Fibroblast of mammary gland (primary cell): ENCODE data around the gene BECN2.

ENCODE experiments used
- DNase-seq: peaks from one replicate; pipeline ENCODE4 v3.0.0-alpha.2; 2010; ENCODE audit warnings: low read depth
- H3K4me3 ChIP-seq: 2 replicates; pipeline ENCODE4 v1.5.1; 2011; ENCODE audit warnings: low read depth, mild to moderate bottlenecking, low read length, moderate library complexity; ENCODE audit not compliant: control insufficient read depth
- CTCF ChIP-seq: conservative IDR thresholded peaks from 2 replicates; pipeline ENCODE4 v1.5.1; 2011; ENCODE audit warnings: low read depth, low read length, inconsistent platforms; ENCODE audit not compliant: control insufficient read depth, insufficient read depth

Gene BECN2

GRCh38 chr1:241957692-241958494 is at the start of gene BECN2:
TSS of gene BECN2 (plus strand) at chr1:241957767. CDS start at chr1:241957767, 0 bp downstream.
- no peak for DNase-seq
- no peak for TF ChIP-seq CTCF
- H3K4me3 ChIP-seq: no peak within 1 kb of the TSS

- TF ChIP-seq CTCF: no peak
- H3K4me3 ChIP-seq: no peak overlapping the region
- no peak for DNase-seq
Measured at GRCh38 chr1:241916196-241916595, 41.4 kb upstream of the BECN2 start.

GRCh38 chr1:241917487-241917886 is 40.1 kb upstream of the BECN2 start:
- no peak overlapping the region for H3K4me3 ChIP-seq
- DNase-seq: no peak

GRCh38 chr1:241918879-241919278 is 38.7 kb upstream of the BECN2 start:
- no peak for TF ChIP-seq CTCF
- H3K4me3 ChIP-seq: no peak overlapping the region
- DNase-seq: peak; percentile 92

More at GRCh38 chr1:241917487-241917886, 40.1 kb upstream of the BECN2 start:
- TF ChIP-seq CTCF: no peak

- no peak overlapping the region for H3K4me3 ChIP-seq
- DNase-seq: peak; percentile 26
- no peak for TF ChIP-seq CTCF
Measured at GRCh38 chr1:241924080-241924808, 33.3 kb upstream of the BECN2 start.

GRCh38 chr1:241926141-241926540 is 31.4 kb upstream of the BECN2 start:
- no peak overlapping the region for H3K4me3 ChIP-seq
- no peak for TF ChIP-seq CTCF
- DNase-seq: no peak
